Neural progenitor cell (in vitro differentiated cells): ENCODE data around the gene PAK6. TPM values are rescaled to one million over a fixed set of nuclear protein-coding genes. Genes with fewer than 3 reads are reported as not detected.

ENCODE experiments used
- DNase-seq: peaks from one replicate; pipeline ENCODE4 v3.0.0-alpha.2; 2016; ENCODE audit warnings: low spot score
- H2AFZ ChIP-seq: fragments of 200-600 bp; sonication (generic); replicated peaks from 2 replicates; pipeline ENCODE4 v1.6.1; 2016; ENCODE audit warnings: antibody characterized with exemption
- H3F3A ChIP-seq: fragments of 200-600 bp; sonication (generic); 2 replicates; pipeline ENCODE4 v1.6.1; 2016; ENCODE audit warnings: antibody characterized with exemption, low read depth
- H3K27ac ChIP-seq: fragments of 200-600 bp; sonication (generic); 2 replicates; pipeline ENCODE4 v1.5.1; 2016; ENCODE audit warnings: mild to moderate bottlenecking
- H3K27me3 ChIP-seq: fragments of 200-600 bp; sonication (generic); 2 replicates; pipeline ENCODE4 v1.6.1; 2016; ENCODE audit warnings: mild to moderate bottlenecking, moderate library complexity
- H3K36me3 ChIP-seq: fragments of 200-600 bp; sonication (generic); 2 replicates; pipeline ENCODE4 v1.5.1; 2016
- H3K4me1 ChIP-seq: fragments of 200-600 bp; sonication (generic); 2 replicates; pipeline ENCODE4 v1.6.1; 2016; ENCODE audit warnings: mixed run types
- H3K4me2 ChIP-seq: fragments of 200-600 bp; sonication (generic); 2 replicates; pipeline ENCODE4 v1.6.1; 2016
- H3K4me3 ChIP-seq: fragments of 200-600 bp; sonication (generic); 2 replicates; pipeline ENCODE4 v1.5.1; 2016
- H3K79me2 ChIP-seq: fragments of 200-600 bp; sonication (generic); 2 replicates; pipeline ENCODE4 v1.6.1; 2016; ENCODE audit warnings: low read depth
- H3K9ac ChIP-seq: fragments of 200-600 bp; sonication (generic); 2 replicates; pipeline ENCODE4 v1.6.1; 2016
- H3K9me3 ChIP-seq: fragments of 200-600 bp; sonication (generic); 2 replicates; pipeline ENCODE4 v1.5.1; 2016; ENCODE audit warnings: low read depth
- H4K20me1 ChIP-seq: fragments of 200-600 bp; sonication (generic); 2 replicates; pipeline ENCODE4 v1.6.1; 2016; ENCODE audit warnings: low read depth
- H3K27ac Mint-ChIP-seq: 3 replicates; pipeline ENCODE4 v1.8.0; 2021; ENCODE audit warnings: mixed read lengths
- H3K27me3 Mint-ChIP-seq: 2 replicates; pipeline ENCODE4 v1.8.0; 2022; ENCODE audit warnings: low read depth, mild to moderate bottlenecking, inconsistent platforms, moderate library complexity, mixed read lengths; ENCODE audit not compliant: insufficient read depth
- H3K36me3 Mint-ChIP-seq: 3 replicates; pipeline ENCODE4 v1.8.0; 2021; ENCODE audit warnings: mixed read lengths
- H3K4me1 Mint-ChIP-seq: 3 replicates; pipeline ENCODE4 v1.8.0; 2021; ENCODE audit warnings: mixed read lengths
- H3K4me3 Mint-ChIP-seq: 3 replicates; pipeline ENCODE4 v1.8.0; 2021; ENCODE audit warnings: mild to moderate bottlenecking, moderate library complexity, mixed read lengths
- H3K9me3 Mint-ChIP-seq: 3 replicates; pipeline ENCODE4 v1.8.0; 2020; ENCODE audit warnings: mixed read lengths
- CTCF ChIP-seq: fragments of 200-600 bp; sonication (generic); IDR thresholded peaks from 2 replicates; pipeline ENCODE4 v1.5.1; 2017; ENCODE audit warnings: antibody characterized with exemption, mild to moderate bottlenecking
- EZH2 ChIP-seq: fragments of 200-600 bp; sonication (generic); IDR thresholded peaks from 2 replicates; pipeline ENCODE4 v1.6.1; 2017; ENCODE audit warnings: antibody characterized with exemption, mild to moderate bottlenecking, moderate library complexity
- EZH2phosphoT487 ChIP-seq: fragments of 200-600 bp; sonication (generic); IDR thresholded peaks from 2 replicates; pipeline ENCODE4 v1.6.1; 2017; ENCODE audit warnings: antibody characterized with exemption
- total RNA-seq: library from RNA; depleted of rRNA; stranded (reverse); fragments of >200 nt; gene quantifications from 2 replicates; pipeline ENCODE4 v1.2.3, GENCODE V29; 2015; ENCODE audit warnings: low replicate concordance

Gene PAK6
- total RNA-seq, 1 donor from 2014 or later, result not detected

GRCh38 chr15:40323953-40324937 lies 85.4 kb downstream of the PAK6 start:
- Histone ChIP-seq H2AFZ (peak overlapping the region; percentile 47), H3K9me3 (no peaks in the 10 kb centered on the region), H3K79me2 (no peaks in the 10 kb centered on the region), H3K4me2 (peak overlapping the region; percentile 93), H4K20me1 (peaks cover 50% of the 10 kb centered on the region), H3K27me3 (peaks cover 72% of the 10 kb centered on the region), H3K9ac (no peak overlapping the region), H3K4me1 (peaks cover 50% of the 10 kb centered on the region), H3K27ac (no peak overlapping the region), H3K36me3 (no peaks in the 10 kb centered on the region), H3K4me3 (peak overlapping the region; percentile 74), H3F3A (peaks cover 48% of the 10 kb centered on the region)
- Mint-ChIP-seq H3K36me3 (peaks cover 7% of the 10 kb centered on the region), H3K27ac (no peak overlapping the region), H3K27me3 (peaks cover 18% of the 10 kb centered on the region), H3K4me1 (peaks cover 69% of the 10 kb centered on the region), H3K4me3 (peak overlapping the region; percentile 91), H3K9me3 (no peaks in the 10 kb centered on the region)
- peak; percentile 55 for DNase-seq
- TF ChIP-seq EZH2 (peak; percentile 48), CTCF (no peak)

- no peaks in the 10 kb centered on the region for H3K9me3 ChIP-seq
- no peak overlapping the region for H2AFZ ChIP-seq
- peaks cover 48% of the 10 kb centered on the region for H3F3A ChIP-seq
- no peaks in the 10 kb centered on the region for H3K36me3 ChIP-seq
- H3K4me3 ChIP-seq, result peak overlapping the region; percentile 74
- Mint-ChIP-seq H3K36me3 (peaks cover 7% of the 10 kb centered on the region), H3K27me3 (peaks cover 18% of the 10 kb centered on the region), H3K9me3 (no peaks in the 10 kb centered on the region), H3K4me3 (peak overlapping the region; percentile 91), H3K27ac (no peak overlapping the region), H3K4me1 (peaks cover 71% of the 10 kb centered on the region)
- no peak for TF ChIP-seq EZH2phosphoT487
- H3K27ac ChIP-seq, result no peak overlapping the region
- H3K27me3 ChIP-seq, result peaks cover 73% of the 10 kb centered on the region
- peaks cover 50% of the 10 kb centered on the region for H4K20me1 ChIP-seq
- H3K79me2 ChIP-seq, result no peaks in the 10 kb centered on the region
- H3K4me1 ChIP-seq, result peaks cover 50% of the 10 kb centered on the region
- no peak for DNase-seq
- no peak overlapping the region for H3K9ac ChIP-seq
- peak overlapping the region; percentile 93 for H3K4me2 ChIP-seq
Observed at GRCh38 chr15:40325188-40325587, 86.3 kb downstream of the PAK6 start.

- H3K9ac ChIP-seq, result no peak overlapping the region
- no peak overlapping the region for H3K27ac Mint-ChIP-seq
- peaks cover 7% of the 10 kb centered on the region for H3K36me3 Mint-ChIP-seq
- peaks cover 78% of the 10 kb centered on the region for H3K27me3 ChIP-seq
- no peaks in the 10 kb centered on the region for H3K9me3 ChIP-seq
- no peaks in the 10 kb centered on the region for H3K79me2 ChIP-seq
- peaks cover 48% of the 10 kb centered on the region for H3F3A ChIP-seq
- H3K4me3 Mint-ChIP-seq, result peak overlapping the region; percentile 91
- H3K4me2 ChIP-seq, result peak overlapping the region; percentile 9
- peaks cover 16% of the 10 kb centered on the region for H3K27me3 Mint-ChIP-seq
- H3K36me3 ChIP-seq, result no peaks in the 10 kb centered on the region
- H3K9me3 Mint-ChIP-seq, result no peaks in the 10 kb centered on the region
- no peak for DNase-seq
- peaks cover 50% of the 10 kb centered on the region for H3K4me1 ChIP-seq
- H4K20me1 ChIP-seq, result peaks cover 50% of the 10 kb centered on the region
- no peak overlapping the region for H3K4me3 ChIP-seq
- TF ChIP-seq CTCF, result no peak
- no peak for TF ChIP-seq EZH2phosphoT487
- TF ChIP-seq EZH2, result no peak
- no peak overlapping the region for H2AFZ ChIP-seq
- peaks cover 70% of the 10 kb centered on the region for H3K4me1 Mint-ChIP-seq
- no peak overlapping the region for H3K27ac ChIP-seq
Observed at GRCh38 chr15:40325700-40326099, 86.8 kb downstream of the PAK6 start.

Other genes with a start within 250 kb of the PAK6 start
- 250 and 461 TPM in 2 replicates for gene SRP14, start 199.9 kb upstream of the PAK6 start, total RNA-seq
- 8.0 and 12.1 TPM in 2 replicates for gene BMF, start 130.2 kb upstream of the PAK6 start, total RNA-seq
- 129 and 167 TPM in 2 replicates for gene BUB1B, start 78.0 kb upstream of the PAK6 start, total RNA-seq
- not detected in 2 replicates for gene ANKRD63, start 44.0 kb downstream of the PAK6 start, total RNA-seq
- 0.56 and 2.1 TPM in 2 replicates for gene PLCB2, start 68.9 kb downstream of the PAK6 start, total RNA-seq
- 11.5 and 18.2 TPM in 2 replicates for gene INAFM2, start 84.6 kb downstream of the PAK6 start, total RNA-seq
- gene CCDC9B, start 101.9 kb downstream of the PAK6 start, total RNA-seq, result 0.25 TPM in 1 of 2 replicates, not detected in the other
- not detected in 2 replicates for gene PHGR1, start 112.0 kb downstream of the PAK6 start, total RNA-seq
- 0.06 TPM in 1 of 2 replicates, not detected in the other for gene DISP2, start 119.2 kb downstream of the PAK6 start, total RNA-seq
- 129 and 152 TPM in 2 replicates for gene KNSTRN, start 143.7 kb downstream of the PAK6 start, total RNA-seq
- gene IVD, start 166.7 kb downstream of the PAK6 start, total RNA-seq, result 18.0 and 38.4 TPM in 2 replicates
- 5.8 and 13.7 TPM in 2 replicates for gene BAHD1, start 201.9 kb downstream of the PAK6 start, total RNA-seq
- 11.9 and 17.5 TPM in 2 replicates for gene CHST14, start 231.9 kb downstream of the PAK6 start, total RNA-seq